HepG2 (cell line): ENCODE data around the gene POU2F1. TPM values are rescaled to one million over a fixed set of nuclear protein-coding genes. Genes with fewer than 3 reads are reported as not detected.

Experiments used
- ATAC-seq: fragments of 200-7000 bp; cut with Tn5 transposase; 3 replicates; pipeline ENCODE4 v1.9.1; 2020; ENCODE audit warnings: mild to moderate bottlenecking, moderate library complexity
- BruUV-seq: library from RNA; stranded (reverse); fragments of 400-500 nt; replicated peaks from 2 replicates; lab custom pipeline; 2021; lab: Mats Ljungman, UMichigan
- CTCF ChIA-PET: fragments of 300-600 bp; formaldehyde crosslinking; extraction: SDS; loops from one replicate; lab custom pipeline; 2021; ENCODE audit warnings: low total read pairs, inconsistent platforms, low intra/inter-chr PET ratio; lab: Yijun Ruan, JAX
- POLR2A ChIA-PET: fragments of 350-600 bp; sonication (Branson Sonifier 250); formaldehyde crosslinking; loops from one replicate; lab custom pipeline; 2020; ENCODE audit warnings: antibody characterized with exemption, inconsistent platforms; lab: Yijun Ruan, JAX
- DNase-seq: peaks from one replicate; pipeline ENCODE4 v3.0.0-alpha.2; 2015; ENCODE audit warnings: low spot score
- FAIRE-seq: peaks from 3 replicates; lab custom pipeline; 2011; peaks lifted over from hg19 to GRCh38; lab: Jason Lieb, UNC
- H2AFZ ChIP-seq: one replicate; pipeline ENCODE4 v1.6.1; 2011; ENCODE audit warnings: low read length, inconsistent platforms
- H3K27ac ChIP-seq: fragments of 300-600 bp; 3 replicates; pipeline ENCODE4 v1.8.0; 2011; ENCODE audit warnings: mixed run types, mild to moderate bottlenecking, mixed read lengths, low read length, inconsistent platforms; ENCODE audit not compliant: insufficient read depth; ENCODE audit errors: extremely low read length
- H3K27me3 ChIP-seq, 2 experiments: fragments of 200-600 bp in 1 of 2; 2 replicates in 1 of 2; 3 replicates in 1 of 2; pipeline versions ENCODE4 v1.6.0 to v1.8.0; 2011; ENCODE audit warnings: low read length in 2 of 2, mild to moderate bottlenecking in 2 of 2, moderate library complexity in 2 of 2, inconsistent platforms in 1 of 2; ENCODE audit not compliant: insufficient read depth in 2 of 2, control insufficient read depth in 1 of 2
- H3K36me3 ChIP-seq, 2 experiments: fragments of 200-600 bp in 1 of 2; replicated peaks in 1 of 2; 2 replicates in 1 of 2; 3 replicates in 1 of 2; pipeline versions ENCODE4 v1.5.1 to v1.8.0; 2011; ENCODE audit warnings: low read length in 2 of 2, inconsistent platforms in 1 of 2; ENCODE audit not compliant: insufficient read depth in 2 of 2, control insufficient read depth in 1 of 2
- H3K4me1 ChIP-seq: 2 replicates; pipeline ENCODE4 v1.5.1; 2012; ENCODE audit warnings: low read length, inconsistent platforms; ENCODE audit not compliant: insufficient read depth
- H3K4me2 ChIP-seq: 2 replicates; pipeline ENCODE4 v1.6.0; 2011; ENCODE audit warnings: low read depth, low read length, inconsistent platforms
- H3K4me3 ChIP-seq, 3 experiments: fragments of 200-600 bp in 1 of 3; sonication (generic), shearing (Covaris generic) in 1 of 3; replicated peaks in 1 of 3; 2 replicates each; pipeline ENCODE4 v1.5.1; 2011 to 2016; ENCODE audit warnings: low read length in 3 of 3, inconsistent platforms in 2 of 3, low read depth in 2 of 3, mild to moderate bottlenecking in 2 of 3, control low read depth in 1 of 3, mixed read lengths in 1 of 3; ENCODE audit not compliant: insufficient read depth in 1 of 3
- H3K79me2 ChIP-seq: one replicate; pipeline ENCODE4 v1.6.1; 2011; ENCODE audit warnings: low read length, inconsistent platforms; ENCODE audit not compliant: insufficient read depth
- H3K9ac ChIP-seq: 2 replicates; pipeline ENCODE4 v1.6.0; 2011; ENCODE audit warnings: mild to moderate bottlenecking, low read depth, low read length, inconsistent platforms; ENCODE audit not compliant: insufficient read depth
- H3K9me3 ChIP-seq: 2 replicates; pipeline ENCODE4 v1.5.1; 2012; ENCODE audit warnings: mild to moderate bottlenecking, low read length
- H4K20me1 ChIP-seq: 2 replicates; pipeline ENCODE4 v1.6.0; 2011; ENCODE audit warnings: inconsistent platforms, mild to moderate bottlenecking, low read length, moderate library complexity; ENCODE audit not compliant: insufficient read depth
- ADNP ChIP-seq: sonication (generic); formaldehyde crosslinking; IDR thresholded peaks from 2 replicates; pipeline ENCODE4 v1.4.0; 2020; ENCODE audit warnings: missing genetic modification reagents
- FOXA1 ChIP-seq, 2 experiments: fragments of 450-650 bp in 1 of 2; sonication (generic) in 1 of 2; formaldehyde crosslinking in 1 of 2; IDR thresholded peaks; 2 replicates each; pipeline versions ENCODE4 v1.4.0 to v1.6.1; 2016 to 2020; ENCODE audit warnings: missing genetic modification reagents in 1 of 2
- NFAT5 ChIP-seq: sonication (generic); formaldehyde crosslinking; IDR thresholded peaks from 2 replicates; pipeline ENCODE4 v1.4.0; 2020; ENCODE audit warnings: missing genetic modification reagents
- TAF15 ChIP-seq: fragments of 200-400 bp; formaldehyde crosslinking; IDR thresholded peaks from one replicate; pipeline ENCODE4 v1.6.1; 2018; ENCODE audit warnings: mild to moderate bottlenecking, low read depth, low read length; ENCODE audit not compliant: poor library complexity, severe bottlenecking
- TCF7L2 ChIP-seq: IDR thresholded peaks from 2 replicates; pipeline ENCODE4 v1.6.1; 2011; ENCODE audit warnings: mild to moderate bottlenecking, low read depth, low read length, moderate library complexity
- ZBTB14 ChIP-seq: sonication (generic); formaldehyde crosslinking; IDR thresholded peaks from 2 replicates; pipeline ENCODE4 v1.4.0; 2020; ENCODE audit warnings: missing genetic modification reagents
- ZNF260 ChIP-seq: sonication (generic); formaldehyde crosslinking; IDR thresholded peaks from 2 replicates; pipeline ENCODE4 v1.4.0; 2020; ENCODE audit warnings: missing genetic modification reagents, low read depth, mild to moderate bottlenecking, borderline replicate concordance
- ZNF512 ChIP-seq: sonication (generic); formaldehyde crosslinking; IDR thresholded peaks from 2 replicates; pipeline ENCODE4 v1.4.0; 2020; ENCODE audit warnings: mild to moderate bottlenecking, missing genetic modification reagents
- ZNF614 ChIP-seq: IDR thresholded peaks from 2 replicates; pipeline ENCODE4 v1.6.1; 2018; ENCODE audit warnings: missing biosample characterization, missing genetic modification reagents, inconsistent platforms, borderline replicate concordance
- in situ Hi-C: cut with HindIII; loops from 2 replicates; pipeline ENCODE4 v1.10.0; 2017; ENCODE audit warnings: low pct_unique_long_range_greater_than_20kb; ENCODE audit not compliant: extremely low pct_ligation_motif_present
- intact Hi-C: fragments of 100-400 bp; cut with micrococcal nuclease; formaldehyde crosslinking; loops from one replicate; pipeline ENCODE4 v1.10.0; 2022; ENCODE audit not compliant: unreplicated experiment
- polyA plus RNA-seq, 8 experiments: library from polyadenylated mRNA; depleted of rRNA in 3 of 8; stranded (reverse) in 7 of 8; unstranded in 1 of 8; fragments of >200 nt; fragmentation: Illumina TruSeq in 4 of 8; extraction: Trizol in 4 of 8; gene quantifications; 2 replicates each; pipeline versions ENCODE4 v1.2.1 to v1.2.3, GENCODE V29; 2011 to 2016; ENCODE audit warnings: low read depth in 4 of 8, missing spikeins in 1 of 8, mixed read lengths in 1 of 8; ENCODE audit not compliant: insufficient read depth in 1 of 8
- total RNA-seq, 5 experiments: library from RNA; depleted of rRNA; stranded (reverse); fragments of >200 nt; fragmentation: Illumina TruSeq; extraction: Trizol; gene quantifications; 2 replicates each; pipeline ENCODE4 v1.2.3, GENCODE V29; 2016; ENCODE audit warnings: low read depth in 1 of 5

The POU2F1 gene
- total and polyA plus RNA-seq, 2 of the 13 experiments (the other 11 are each of a cell fraction or from before 2014, with no cell fraction given): 10.2 to 13.0 TPM

GRCh38 chr1:167263344-167263743, 42.7 kb downstream of the POU2F1 start (continued):
- TF ChIP-seq NFAT5 (CRISPR knock-in tag): no peak

GRCh38 chr1:167263819-167264464, 43.3 kb downstream of the POU2F1 start:
- TF ChIP-seq ZNF614 (no peak), ZBTB14 (no peak), ZNF260 (CRISPR knock-in tag) (no peak), TCF7L2 (no peak), FOXA1 (IDR thresholded peaks at IDR 0.05) (no peak), FOXA1 (CRISPR knock-in tag; IDR thresholded peaks at IDR 0.05) (no peak), TAF15 (no peak), ZNF512 (CRISPR knock-in tag) (no peak), ADNP (CRISPR knock-in tag) (no peak)
- Histone ChIP-seq H3K4me2 (no peak overlapping the region), H3K79me2 (peaks cover 38% of the 10 kb centered on the region), H3K27ac (no peak overlapping the region), H3K36me3 (no peaks in the 10 kb centered on the region), H2AFZ (no peak overlapping the region), H3K27me3 (no peaks in the 10 kb centered on the region), H3K9ac (no peak overlapping the region), H3K4me3 (no peak overlapping the region), H3K4me1 (peaks cover 18% of the 10 kb centered on the region), H4K20me1 (no peaks in the 10 kb centered on the region), H3K9me3 (no peaks in the 10 kb centered on the region)
- BruUV-seq: no TSS peak
- DNase-seq (no peak), FAIRE-seq (no peak), ATAC-seq (no peak)
- ChIA-PET CTCF (no interaction called here), POLR2A (no interaction called here)
- in situ Hi-C loops: loop anchor here (25.0 kb wide), 1 partner anchor 273 kb away; no protein-coding TSS in a partner anchor
- intact Hi-C loops: no loop called here
